ENCODE data around the gene ANTXR1.

Gene ANTXR1

DNA sequence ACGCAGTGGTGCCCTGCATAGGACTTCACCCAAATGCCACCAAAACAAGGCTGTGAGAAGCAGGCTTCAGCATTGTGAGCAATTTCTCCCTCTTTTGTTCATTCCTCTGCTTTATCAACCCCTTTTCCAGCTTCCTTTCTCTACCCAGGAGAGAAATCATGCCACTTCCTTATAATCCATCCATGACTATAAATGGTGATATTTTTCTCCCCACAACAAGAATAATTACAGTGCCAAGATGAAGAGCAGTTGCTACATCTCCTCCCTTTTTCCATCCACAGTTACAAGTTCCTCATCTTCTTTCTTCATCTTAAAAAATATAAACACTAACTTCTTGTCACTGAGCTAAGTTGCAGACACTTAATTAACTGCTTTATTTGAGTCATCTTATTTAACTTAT lies 167.2 kb downstream of the ANTXR1 start:
- Mint-ChIP-seq H3K27me3 (peaks cover 10% of the 10 kb centered on the region), H3K9me3 (ENCODE audit: low read depth) (no peaks in the 10 kb centered on the region), H3K4me3 (no peak overlapping the region), H3K4me1 (ENCODE audit: low read depth) (no peaks in the 10 kb centered on the region), H3K36me3 (no peaks in the 10 kb centered on the region), H3K27ac (no peak overlapping the region)

- Mint-ChIP-seq H3K27ac (no peak overlapping the region), H3K27me3 (peaks cover 9% of the 10 kb centered on the region), H3K9me3 (ENCODE audit: low read depth) (no peaks in the 10 kb centered on the region), H3K36me3 (no peaks in the 10 kb centered on the region), H3K4me1 (ENCODE audit: low read depth) (no peaks in the 10 kb centered on the region), H3K4me3 (no peak overlapping the region)
Measured at GRCh38 chr2:69180974-69181373, 168.0 kb downstream of the ANTXR1 start.

GRCh38 chr2:69181806-69182427 lies 168.9 kb downstream of the ANTXR1 start:
- Mint-ChIP-seq H3K4me3 (no peak overlapping the region), H3K9me3 (ENCODE audit: low read depth) (no peaks in the 10 kb centered on the region), H3K36me3 (no peaks in the 10 kb centered on the region), H3K27me3 (peaks cover 6% of the 10 kb centered on the region), H3K4me1 (ENCODE audit: low read depth) (no peaks in the 10 kb centered on the region), H3K27ac (no peak overlapping the region)

- Mint-ChIP-seq H3K4me3 (no peak overlapping the region), H3K27me3 (no peaks in the 10 kb centered on the region)
Measured at GRCh38 chr2:69183659-69184058, 170.7 kb downstream of the ANTXR1 start.

GRCh38 chr2:69184224-69184623 lies 171.2 kb downstream of the ANTXR1 start:
- Mint-ChIP-seq H3K27me3 (no peaks in the 10 kb centered on the region), H3K36me3 (no peaks in the 10 kb centered on the region)

More at GRCh38 chr2:69183659-69184058, 170.7 kb downstream of the ANTXR1 start:
- no peak overlapping the region for H3K27ac Mint-ChIP-seq
- no peaks in the 10 kb centered on the region for H3K4me1 Mint-ChIP-seq (ENCODE audit: low read depth)
- no peaks in the 10 kb centered on the region for H3K9me3 Mint-ChIP-seq (ENCODE audit: low read depth)
- no peaks in the 10 kb centered on the region for H3K36me3 Mint-ChIP-seq

GRCh38 chr2:69185807-69186206 lies 172.8 kb downstream of the ANTXR1 start:
- no peaks in the 10 kb centered on the region for H3K4me1 Mint-ChIP-seq (ENCODE audit: low read depth)
- no peaks in the 10 kb centered on the region for H3K9me3 Mint-ChIP-seq (ENCODE audit: low read depth)
- H3K27me3 Mint-ChIP-seq: no peaks in the 10 kb centered on the region
- no peak overlapping the region for H3K4me3 Mint-ChIP-seq
- H3K27ac Mint-ChIP-seq: no peak overlapping the region
- H3K36me3 Mint-ChIP-seq: no peaks in the 10 kb centered on the region

More at GRCh38 chr2:69184224-69184623, 171.2 kb downstream of the ANTXR1 start:
- H3K4me3 Mint-ChIP-seq: no peak overlapping the region
- no peak overlapping the region for H3K27ac Mint-ChIP-seq
- H3K9me3 Mint-ChIP-seq (ENCODE audit: low read depth): no peaks in the 10 kb centered on the region
- H3K4me1 Mint-ChIP-seq (ENCODE audit: low read depth): no peaks in the 10 kb centered on the region

GRCh38 chr2:69186614-69187013 lies 173.6 kb downstream of the ANTXR1 start:
- Mint-ChIP-seq H3K9me3 (ENCODE audit: low read depth) (no peaks in the 10 kb centered on the region), H3K27me3 (no peaks in the 10 kb centered on the region), H3K36me3 (no peaks in the 10 kb centered on the region), H3K4me1 (ENCODE audit: low read depth) (no peaks in the 10 kb centered on the region), H3K27ac (no peak overlapping the region), H3K4me3 (no peak overlapping the region)

GRCh38 chr2:69188182-69188900 lies 175.4 kb downstream of the ANTXR1 start:
- H3K4me1 Mint-ChIP-seq (ENCODE audit: low read depth): no peaks in the 10 kb centered on the region
- no peak overlapping the region for H3K27ac Mint-ChIP-seq
- H3K4me3 Mint-ChIP-seq: no peak overlapping the region
- H3K36me3 Mint-ChIP-seq: no peaks in the 10 kb centered on the region
- H3K27me3 Mint-ChIP-seq: no peaks in the 10 kb centered on the region
- H3K9me3 Mint-ChIP-seq (ENCODE audit: low read depth): no peaks in the 10 kb centered on the region

DNA sequence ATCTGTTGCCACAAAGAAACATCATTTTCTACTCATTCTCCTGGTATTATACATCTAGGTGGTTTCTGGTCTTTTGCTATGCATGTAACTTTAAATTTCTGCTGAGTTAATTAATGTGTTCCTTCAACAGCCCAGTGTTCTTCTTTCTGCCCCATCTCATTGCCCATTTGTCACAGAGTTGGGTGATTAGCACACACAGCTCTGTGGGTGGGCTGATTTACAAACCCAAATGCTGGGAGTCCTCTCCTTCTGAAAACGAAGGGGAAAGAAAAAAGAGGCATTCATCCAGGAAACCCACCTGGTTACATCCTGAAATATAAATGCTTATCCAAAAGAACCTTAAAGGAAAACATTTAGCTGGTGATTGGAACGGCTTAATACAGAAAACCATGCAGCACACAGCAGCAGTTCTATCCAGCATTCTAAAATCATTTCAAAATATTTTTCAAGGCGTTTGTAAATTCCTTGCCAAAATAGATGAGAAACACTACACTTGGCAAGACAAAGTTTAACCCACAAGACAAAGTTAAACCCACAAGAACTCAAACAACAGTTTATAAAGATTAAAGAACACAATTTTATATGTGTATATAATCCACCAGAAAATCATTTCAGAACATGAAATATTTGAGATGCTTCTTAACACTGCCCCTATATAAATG lies 177.9 kb downstream of the ANTXR1 start:
- Mint-ChIP-seq H3K27ac (no peak overlapping the region), H3K36me3 (no peaks in the 10 kb centered on the region), H3K4me3 (no peak overlapping the region), H3K9me3 (ENCODE audit: low read depth) (no peaks in the 10 kb centered on the region), H3K27me3 (no peaks in the 10 kb centered on the region), H3K4me1 (ENCODE audit: low read depth) (no peaks in the 10 kb centered on the region)

DNA sequence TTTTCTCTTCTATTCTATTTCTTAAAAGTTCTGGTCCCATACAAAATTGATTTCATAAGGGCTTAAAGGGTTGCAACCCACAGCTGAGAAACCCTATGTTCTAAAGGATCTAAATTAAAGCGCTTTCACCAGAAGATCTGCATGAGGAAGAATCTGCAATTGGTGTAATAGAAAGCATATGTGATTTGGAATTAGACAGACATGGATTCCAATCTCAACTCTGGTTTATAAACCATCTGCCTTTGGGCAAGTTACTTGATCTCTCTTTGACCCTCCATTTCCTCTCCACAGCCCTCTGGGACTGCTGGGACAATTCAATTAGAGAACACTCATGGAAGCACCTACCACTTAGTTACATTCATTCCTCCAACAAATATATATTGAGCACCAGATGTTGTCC lies 178.7 kb downstream of the ANTXR1 start:
- Mint-ChIP-seq H3K9me3 (ENCODE audit: low read depth) (no peaks in the 10 kb centered on the region), H3K36me3 (no peaks in the 10 kb centered on the region), H3K4me1 (ENCODE audit: low read depth) (no peaks in the 10 kb centered on the region), H3K27ac (no peak overlapping the region), H3K4me3 (no peak overlapping the region), H3K27me3 (no peaks in the 10 kb centered on the region)

GRCh38 chr2:69192176-69192945 lies 179.4 kb downstream of the ANTXR1 start:
- H3K27ac Mint-ChIP-seq: no peak overlapping the region
- H3K36me3 Mint-ChIP-seq: no peaks in the 10 kb centered on the region
- H3K4me3 Mint-ChIP-seq: no peak overlapping the region
- H3K4me1 Mint-ChIP-seq (ENCODE audit: low read depth): no peaks in the 10 kb centered on the region
- no peaks in the 10 kb centered on the region for H3K9me3 Mint-ChIP-seq (ENCODE audit: low read depth)
- H3K27me3 Mint-ChIP-seq: no peaks in the 10 kb centered on the region

- H3K9me3 Mint-ChIP-seq (ENCODE audit: low read depth): no peaks in the 10 kb centered on the region
- no peaks in the 10 kb centered on the region for H3K4me1 Mint-ChIP-seq (ENCODE audit: low read depth)
- H3K27me3 Mint-ChIP-seq: no peaks in the 10 kb centered on the region
Measured at GRCh38 chr2:69195706-69196105, 182.7 kb downstream of the ANTXR1 start.

GRCh38 chr2:69196327-69197117 lies 183.5 kb downstream of the ANTXR1 start:
- Mint-ChIP-seq H3K4me1 (ENCODE audit: low read depth) (no peaks in the 10 kb centered on the region), H3K27me3 (no peaks in the 10 kb centered on the region), H3K9me3 (ENCODE audit: low read depth) (no peaks in the 10 kb centered on the region), H3K27ac (no peak overlapping the region), H3K4me3 (no peak overlapping the region), H3K36me3 (no peaks in the 10 kb centered on the region)

More at GRCh38 chr2:69195706-69196105, 182.7 kb downstream of the ANTXR1 start:
- Mint-ChIP-seq H3K36me3 (no peaks in the 10 kb centered on the region), H3K4me3 (no peak overlapping the region), H3K27ac (no peak overlapping the region)

DNA sequence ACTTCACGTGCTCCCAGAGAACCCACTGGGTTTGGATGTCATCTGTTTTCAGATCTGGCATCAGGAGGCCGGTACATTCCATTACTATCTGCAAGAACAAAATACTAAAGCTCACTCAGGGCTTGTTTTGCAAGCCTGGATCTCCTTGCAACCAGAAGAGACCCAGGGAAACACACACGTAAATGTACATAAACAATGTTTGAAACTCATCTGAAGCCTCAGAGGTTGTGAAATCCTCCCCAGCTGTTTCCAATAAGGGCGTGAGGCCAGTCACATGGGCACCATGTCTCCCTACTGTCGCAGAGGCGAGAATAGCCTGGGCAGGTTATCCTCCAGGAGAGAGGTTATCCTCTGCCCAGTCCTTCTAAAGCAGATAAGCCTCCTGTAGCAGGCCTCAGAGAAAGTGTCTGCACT lies 187.1 kb downstream of the ANTXR1 start:
- no peaks in the 10 kb centered on the region for H3K4me1 Mint-ChIP-seq (ENCODE audit: low read depth)
- H3K27ac Mint-ChIP-seq: no peak overlapping the region
- H3K27me3 Mint-ChIP-seq: peaks cover 3% of the 10 kb centered on the region
- H3K36me3 Mint-ChIP-seq: no peaks in the 10 kb centered on the region
- H3K9me3 Mint-ChIP-seq (ENCODE audit: low read depth): no peaks in the 10 kb centered on the region
- H3K4me3 Mint-ChIP-seq: no peak overlapping the region

Data from activated naive CD8-positive, alpha-beta T cell (primary cell).